NCI-H446 treated with DMSO at 0.1 percent for 48 hours (cell line): Measurements from ENCODE around the gene CDH23.

Source experiments
- DNase-seq: peaks from one replicate; lab custom pipeline; 2025; lab: John Stamatoyannopoulos, UW

CDH23 gene

DNA sequence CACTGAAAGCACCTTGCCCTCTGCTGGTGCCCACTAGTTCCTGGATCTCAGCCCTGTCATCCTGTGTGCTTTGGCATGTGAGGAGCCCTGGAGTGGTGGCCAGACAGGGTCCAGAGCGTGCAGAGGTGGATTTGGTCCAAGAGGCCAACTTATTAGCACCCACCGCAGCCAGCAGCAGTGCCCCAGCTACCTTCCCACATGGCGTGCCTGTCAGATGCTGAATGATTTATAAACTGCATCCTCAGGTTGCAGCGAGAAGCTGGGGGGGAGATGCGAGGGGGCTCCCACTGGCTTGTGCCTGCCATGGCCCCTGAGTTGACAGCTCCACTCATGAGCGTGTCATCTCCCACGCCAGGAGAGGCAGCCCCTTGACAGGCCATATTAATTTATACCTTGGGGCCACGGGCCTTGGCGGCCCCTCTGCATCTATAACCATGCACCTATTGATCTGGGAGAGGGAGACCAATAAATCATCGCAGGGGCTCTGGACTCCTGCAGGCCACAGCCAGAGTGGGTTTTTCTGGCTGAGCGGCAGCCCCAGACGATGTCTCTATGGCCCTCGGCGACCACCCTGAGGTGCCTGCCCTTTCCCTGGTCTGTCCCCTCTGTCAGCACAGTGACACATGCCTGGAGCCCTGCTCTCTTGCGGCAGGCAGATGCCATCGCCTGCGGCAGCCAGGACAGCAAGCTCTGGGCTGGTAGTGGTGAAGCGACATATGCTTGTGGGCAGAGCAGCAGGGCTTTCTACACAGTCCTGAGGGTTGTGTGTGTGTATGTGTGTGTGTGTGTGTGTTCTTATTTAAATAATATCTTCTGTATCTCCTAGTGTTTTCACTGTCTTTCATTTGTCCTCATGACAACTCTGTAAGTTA lies 120.8 kb downstream of the CDH23 start:
- DNase-seq: no peak

DNA sequence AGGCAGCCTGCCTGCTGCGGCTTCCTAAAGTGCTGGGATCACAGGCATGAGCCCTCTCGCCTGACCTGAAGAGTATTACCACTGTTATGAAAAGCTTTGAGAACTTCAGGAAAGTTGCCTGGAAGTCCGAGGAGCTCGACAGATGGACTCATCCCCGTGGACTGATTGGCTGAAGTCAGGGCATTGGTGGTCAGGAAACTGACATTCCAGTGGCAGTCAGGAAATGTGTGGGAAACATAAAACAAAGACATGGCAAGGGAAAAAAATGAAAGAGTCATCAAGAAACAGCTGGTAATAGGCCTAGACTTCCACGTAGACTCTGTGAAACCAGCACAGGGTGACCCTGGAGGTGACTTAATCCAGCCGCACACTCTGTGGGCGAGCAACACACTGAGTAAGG lies 123.3 kb downstream of the CDH23 start:
- DNase-seq: no peak

DNA sequence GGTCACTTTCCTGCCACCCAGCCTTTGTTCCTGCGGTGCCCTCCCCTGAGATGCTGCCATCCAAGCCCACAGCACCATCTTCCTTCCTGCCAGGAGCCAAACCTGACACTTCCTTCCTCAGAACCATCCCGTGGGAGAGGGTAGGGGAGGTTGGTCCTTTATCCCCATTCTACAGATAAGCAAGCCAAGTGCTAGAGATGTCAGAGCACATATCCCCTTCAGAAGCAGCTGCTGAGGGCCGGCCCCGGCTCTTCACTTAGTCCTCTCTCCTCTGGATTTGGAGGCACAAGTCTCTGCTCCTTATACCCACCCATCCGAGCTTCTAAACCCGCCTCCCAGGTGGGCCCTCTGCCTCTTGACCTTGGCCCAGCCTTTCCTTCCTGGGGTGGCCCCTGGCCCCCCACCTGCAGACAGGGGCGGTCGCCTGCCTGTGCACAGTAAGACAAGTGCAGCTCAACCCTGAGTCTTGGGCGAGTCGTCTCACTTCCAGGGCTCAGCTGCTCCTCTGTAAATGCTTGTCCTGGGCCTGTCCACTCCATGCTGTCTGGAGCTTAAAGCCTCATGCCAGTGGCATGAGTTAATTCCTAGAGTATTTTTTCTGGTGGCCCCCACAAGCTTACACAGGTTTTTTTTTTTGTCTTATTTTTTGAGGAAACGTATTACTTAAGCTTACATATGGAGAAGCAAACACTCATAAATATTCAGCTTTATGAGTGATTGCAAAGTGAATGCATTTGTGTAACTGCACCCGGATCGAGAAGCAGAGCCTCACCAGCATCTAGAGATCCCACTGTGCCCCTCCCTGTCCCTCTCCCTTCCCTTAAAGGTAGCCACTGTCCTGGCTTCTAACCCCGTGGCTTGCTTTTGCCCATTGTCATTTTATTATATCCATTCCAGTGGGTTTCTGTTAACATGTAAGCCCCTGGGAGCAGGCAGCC lies 125.1 kb downstream of the CDH23 start:
- DNase-seq: no peak

DNA sequence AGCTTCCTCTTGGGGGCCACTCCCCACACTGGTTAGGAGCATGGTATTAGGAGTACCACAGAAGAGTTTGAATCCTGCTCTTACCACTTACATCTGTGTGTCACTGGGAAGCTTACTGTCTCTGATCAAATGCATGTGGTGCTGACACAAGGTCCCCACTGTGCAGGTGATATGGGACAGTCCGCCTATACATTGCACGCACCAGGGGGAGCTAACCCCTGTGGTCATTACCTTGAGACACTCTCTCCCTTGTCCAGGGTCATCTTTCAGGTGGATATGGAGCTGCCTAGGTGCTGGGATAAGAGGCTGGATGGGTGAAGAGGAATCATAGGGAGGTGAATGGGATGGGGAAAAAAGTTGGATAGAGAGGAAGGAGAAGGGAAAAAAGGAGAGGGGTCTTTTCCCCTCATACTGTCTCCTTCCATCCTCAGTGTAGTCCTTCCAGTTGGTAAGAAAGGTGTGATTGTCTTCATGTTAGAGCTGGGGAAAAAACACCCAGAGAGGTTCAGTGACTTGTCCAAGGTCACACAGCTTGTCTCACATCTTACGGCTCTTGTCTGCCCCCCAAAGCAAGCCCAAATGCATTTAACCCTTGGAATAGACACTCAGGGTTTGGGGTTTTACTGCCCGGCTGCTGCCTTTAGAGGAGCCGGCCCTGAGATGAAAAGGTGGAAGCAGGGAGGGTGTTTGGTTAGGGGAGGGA lies 125.9 kb downstream of the CDH23 start:
- DNase-seq: no peak

DNA sequence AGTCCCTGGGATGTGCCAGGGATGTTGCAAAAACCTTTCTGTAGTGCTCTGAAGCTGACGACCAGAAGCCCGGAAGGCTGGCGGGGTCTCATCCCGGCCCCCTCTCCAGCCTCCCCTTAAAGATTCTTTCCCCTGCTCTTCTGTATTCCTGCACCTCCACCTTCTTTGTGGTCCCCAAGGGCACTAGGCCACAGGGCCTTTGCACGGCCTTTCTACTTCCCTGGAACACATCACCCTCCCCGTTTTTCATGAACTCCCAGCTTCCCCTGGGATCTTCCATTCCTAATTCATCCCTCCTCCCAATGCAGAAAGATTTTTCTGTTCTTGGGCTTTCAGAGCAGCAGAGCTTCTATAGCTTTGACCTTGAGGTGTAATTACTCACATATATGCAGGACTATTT lies 127.0 kb downstream of the CDH23 start:
- no peak for DNase-seq

DNA sequence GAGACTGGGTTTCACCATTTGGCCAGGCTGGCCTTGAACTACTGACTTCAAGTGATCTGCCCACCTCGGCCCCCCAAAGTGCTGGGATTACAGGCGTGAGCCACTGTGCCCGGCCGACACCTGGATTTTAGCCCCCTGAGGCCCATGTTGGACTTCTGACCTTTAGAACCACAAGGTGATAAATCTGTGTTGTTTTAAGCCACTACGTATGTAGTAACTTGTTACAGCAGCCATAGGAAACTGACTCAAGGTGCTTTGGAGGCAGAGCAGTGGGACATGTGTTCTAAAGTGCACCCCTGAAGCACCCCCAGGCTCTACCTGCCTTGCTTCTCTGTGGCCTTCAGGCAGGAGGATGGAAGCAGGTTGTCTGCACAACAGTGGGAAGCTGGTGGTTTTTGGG lies 128.4 kb downstream of the CDH23 start:
- no peak for DNase-seq

DNA sequence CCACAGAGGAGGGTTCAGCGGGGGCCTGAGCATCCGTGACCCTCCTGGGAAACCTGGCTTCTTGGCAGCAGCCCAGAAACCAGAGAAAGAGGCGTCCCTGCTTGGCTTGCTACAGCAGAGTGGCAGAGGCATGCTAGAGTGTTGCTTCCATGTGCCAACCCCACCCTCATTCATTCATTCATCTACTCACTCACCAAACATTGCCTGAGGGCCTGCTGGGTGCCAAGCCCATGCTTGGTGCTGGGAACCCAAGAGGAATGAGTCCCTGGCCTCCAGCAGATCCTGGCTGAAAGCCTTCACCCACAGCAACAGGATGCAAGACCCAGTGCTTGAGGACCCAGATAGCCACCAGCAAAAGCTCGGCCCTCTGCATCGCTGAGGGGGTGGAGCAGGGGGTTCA lies 129.0 kb downstream of the CDH23 start:
- no peak for DNase-seq

DNA sequence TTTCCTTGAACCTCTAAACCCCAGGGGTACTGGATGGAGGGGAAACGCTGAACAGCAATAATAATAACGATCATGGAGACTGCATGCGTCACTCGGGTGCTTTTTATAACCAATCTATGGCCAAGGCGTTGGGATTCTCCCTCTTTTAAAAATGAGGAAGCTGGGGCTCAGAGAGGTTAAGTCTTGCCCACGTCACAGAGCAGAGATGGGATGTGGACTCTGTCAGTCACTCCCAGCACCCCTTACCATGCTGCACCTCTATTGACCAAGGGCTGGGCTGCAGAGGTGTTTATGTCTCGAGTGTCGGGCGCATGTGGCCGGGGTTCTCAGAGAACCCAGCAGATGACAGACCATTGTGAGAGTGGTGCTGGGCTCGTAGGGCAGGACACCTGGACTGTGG lies 129.9 kb downstream of the CDH23 start:
- no peak for DNase-seq

DNA sequence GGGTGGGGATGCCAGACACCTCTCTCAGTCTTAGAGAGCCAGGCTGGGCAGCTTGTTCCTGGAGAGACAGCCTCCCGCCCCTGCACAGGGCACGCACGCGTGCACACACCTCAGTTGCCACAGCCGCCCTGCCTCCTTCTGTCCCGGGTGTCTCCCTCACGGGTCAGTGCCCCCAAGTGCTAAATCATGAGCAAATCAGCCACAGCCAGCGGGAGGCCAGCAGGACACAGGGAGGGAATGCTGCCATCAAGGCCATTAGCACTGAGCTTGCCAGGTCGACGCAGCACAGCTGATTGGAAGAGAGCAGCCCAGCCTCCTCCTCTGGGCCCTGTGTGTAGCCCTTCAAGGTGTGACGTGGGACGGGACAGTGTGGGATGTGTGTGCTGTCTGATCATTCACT lies 130.4 kb downstream of the CDH23 start:
- DNase-seq: no peak

DNA sequence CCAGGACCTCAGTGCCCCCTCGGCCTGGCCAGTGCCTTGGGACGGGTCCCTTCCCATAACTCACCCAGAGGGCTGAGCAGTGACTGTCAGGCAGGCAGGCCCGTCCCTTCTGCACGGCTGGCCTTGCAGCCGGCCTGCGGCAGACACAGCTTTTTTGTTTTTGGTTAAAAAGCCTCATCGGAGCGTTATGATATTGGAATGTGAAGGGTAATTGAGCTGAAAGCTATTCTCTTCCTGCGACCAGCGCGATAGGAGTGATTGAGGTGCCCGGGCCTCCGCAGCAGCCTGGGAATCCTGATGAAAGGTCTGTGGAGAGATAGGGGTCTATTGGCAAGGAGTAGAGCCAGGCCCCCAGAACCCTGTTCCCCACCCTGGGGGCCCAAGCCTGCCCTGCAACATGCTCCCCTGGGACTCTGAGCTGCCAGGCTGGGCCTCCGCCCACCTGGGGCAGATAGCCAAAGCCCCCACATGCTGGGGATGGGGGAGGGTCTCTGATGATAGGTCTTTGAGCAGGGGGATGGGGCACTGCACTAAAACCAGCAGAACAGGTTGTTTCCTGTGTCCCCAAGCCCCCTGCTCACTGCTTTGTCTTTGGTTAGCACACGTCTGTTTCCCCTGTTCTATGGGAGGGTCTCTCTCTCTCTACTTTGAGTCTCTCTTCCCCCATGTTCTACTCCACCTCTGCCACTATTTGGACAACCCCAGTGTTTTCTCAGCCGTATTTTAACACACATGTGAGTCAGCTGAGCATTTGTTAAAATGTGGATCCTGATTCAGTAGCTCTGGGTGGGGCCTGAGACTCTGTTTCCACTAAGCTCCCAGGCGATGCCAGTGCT lies 131.9 kb downstream of the CDH23 start:
- DNase-seq: no peak

DNA sequence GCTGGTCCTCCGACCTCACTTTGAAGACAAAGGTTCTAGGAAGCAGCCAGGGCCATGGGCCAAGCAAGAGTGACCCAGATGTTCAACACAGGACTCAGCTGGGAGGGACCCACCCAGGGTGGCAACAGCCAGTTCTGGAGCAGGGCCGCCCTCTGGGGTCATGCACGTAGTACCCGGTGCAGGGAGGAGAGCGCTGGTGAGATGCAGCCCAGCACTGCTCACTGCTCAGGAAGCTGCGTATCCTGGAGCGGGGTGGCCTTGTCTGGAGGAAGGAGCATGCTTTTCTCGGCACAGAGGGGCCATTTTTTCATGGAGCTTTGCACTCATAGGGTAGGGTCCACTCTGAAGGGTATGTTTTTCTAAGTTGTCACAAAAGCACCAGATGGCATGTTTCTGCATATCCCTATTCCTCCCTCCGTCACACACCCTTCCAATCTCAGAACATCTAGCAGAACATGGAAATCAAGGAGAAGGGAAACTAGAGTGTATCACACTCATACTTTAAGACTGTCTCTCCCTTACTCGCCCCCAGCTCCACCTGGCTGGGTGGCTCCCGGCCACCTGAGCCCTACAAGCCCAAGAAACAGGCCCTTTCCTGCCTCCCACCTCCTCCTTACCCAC lies 132.6 kb downstream of the CDH23 start:
- no peak for DNase-seq

DNA sequence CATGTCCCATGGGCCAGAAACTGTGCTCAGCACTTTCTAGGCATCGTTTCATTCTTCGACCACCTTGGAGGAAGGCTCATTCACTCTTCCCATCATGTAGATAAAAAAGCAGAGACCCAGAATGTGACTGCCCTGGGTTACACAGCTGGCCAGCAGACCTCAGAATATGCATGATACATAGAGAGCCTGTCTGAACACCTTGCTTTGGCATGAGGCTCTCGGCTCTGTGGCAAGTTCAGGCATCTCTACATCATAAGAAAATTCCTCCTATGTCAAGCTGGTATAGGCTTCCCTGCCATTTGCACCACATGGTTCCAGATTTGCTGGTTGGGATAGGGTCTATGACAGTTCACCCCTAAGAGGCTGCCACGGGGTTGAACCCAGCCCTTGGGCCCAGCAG lies 134.1 kb downstream of the CDH23 start:
- DNase-seq: no peak

DNA sequence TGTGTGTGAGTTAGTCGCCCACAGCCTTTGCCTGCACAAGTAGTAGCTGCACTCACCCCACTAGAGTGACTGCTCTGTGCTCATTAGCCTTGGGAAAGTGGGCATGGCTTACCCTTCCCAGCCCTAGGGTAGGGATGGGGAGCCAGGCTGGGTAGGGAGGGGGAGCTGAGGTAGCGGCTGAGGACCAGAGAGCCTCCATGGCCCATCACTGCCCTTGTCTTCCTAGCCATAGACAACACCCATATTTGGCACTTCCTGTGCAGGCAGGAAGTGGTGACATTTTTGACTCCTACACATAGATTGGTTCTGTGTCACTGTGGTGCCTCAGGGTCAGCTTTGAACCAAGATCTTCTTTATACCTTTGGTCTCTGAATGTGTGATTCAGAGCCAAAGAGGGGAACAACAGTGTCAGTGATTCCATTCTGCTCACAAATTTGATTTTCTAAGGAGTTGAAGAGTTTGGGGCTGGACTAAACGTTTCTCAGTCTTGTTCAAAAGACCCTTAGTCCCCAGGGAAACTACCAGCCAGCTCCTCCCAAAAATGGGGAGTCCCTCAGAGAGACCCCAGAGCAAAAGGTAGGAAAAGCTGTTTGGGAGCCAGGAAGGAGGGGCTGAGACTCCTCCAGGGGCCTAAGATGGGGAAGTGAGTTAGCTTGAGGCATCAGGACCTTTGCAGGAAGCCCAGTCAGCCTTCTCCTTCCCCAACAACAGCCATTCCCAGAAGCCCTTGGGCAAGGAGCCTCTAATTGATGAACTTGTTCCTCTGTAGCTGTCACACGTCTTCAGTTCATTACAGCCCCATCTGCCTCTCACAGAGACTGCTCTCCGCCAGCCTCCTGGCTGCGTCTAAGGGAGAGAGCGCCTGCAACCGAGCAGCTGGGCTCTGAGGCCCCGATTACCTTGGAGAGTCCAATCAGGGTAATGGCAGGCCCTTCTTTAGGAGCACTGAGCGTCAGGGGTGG lies 135.0 kb downstream of the CDH23 start:
- no peak for DNase-seq

DNA sequence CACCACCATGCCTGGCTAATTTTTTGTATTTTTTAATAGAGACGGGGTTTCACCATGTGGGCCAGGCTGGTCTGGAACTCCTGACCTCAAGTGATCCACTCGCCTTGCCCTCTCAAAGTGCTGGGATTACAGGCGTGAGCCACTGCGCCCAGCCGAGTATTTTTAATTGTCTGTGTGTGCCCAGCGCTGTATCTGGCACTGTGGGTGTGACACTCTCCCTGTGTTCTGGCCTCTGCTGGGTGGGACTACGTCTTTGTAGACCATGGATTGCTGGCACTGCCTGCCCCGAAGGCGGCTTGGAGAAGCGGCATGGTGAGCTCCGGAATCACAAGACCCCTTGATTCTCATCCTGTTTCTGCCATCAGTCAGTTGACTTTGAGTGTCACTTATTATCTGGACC lies 136.2 kb downstream of the CDH23 start:
- no peak for DNase-seq

DNA sequence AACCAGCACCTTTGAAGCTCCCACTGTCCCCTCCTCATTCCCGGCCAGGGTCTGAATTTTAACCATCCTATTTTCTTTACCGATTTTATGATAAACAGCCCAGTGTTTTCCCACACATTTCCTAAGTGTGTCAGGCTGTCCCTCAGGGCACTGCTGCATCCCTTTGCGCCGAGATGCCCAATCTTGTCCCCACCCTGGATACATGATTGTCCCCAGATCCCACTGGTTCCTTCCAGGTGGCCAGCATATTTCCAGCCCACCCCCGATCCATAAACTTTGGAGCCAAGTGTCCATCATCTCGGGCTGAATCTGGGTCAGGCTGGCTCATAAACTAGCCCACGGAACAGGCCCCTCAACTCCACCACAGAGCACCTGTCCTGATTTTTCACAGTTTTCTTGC lies 137.2 kb downstream of the CDH23 start:
- DNase-seq: no peak

DNA sequence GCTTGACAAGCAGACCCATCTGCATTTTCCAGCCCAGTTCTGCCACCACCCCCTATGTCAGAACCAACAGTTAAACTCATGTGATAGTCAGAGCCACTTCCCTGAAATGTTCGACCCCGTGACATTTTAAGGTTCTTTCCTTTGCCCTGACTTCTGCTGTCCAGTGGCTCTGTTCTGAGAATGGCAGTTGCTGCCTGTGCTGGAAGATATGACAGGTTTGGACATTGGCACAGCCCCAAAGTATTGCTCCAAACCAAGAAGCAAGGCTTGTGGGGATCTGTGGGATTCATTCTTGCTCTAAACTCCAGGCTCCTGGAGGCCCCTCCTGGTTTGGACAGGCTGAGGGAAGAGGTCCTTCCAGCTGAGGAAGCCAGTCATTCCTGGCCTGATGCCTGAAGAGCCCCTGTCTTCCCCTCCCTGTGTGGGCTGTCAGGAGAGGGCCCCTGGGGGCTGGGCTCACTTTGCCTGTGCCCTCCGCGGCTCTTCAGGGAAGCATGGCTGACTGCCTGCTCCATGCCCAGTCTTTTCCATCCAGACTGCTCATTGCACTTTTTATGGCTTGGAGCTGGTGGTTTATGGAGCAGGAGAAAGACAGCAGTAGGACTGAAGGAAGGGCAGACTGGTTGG lies 138.0 kb downstream of the CDH23 start:
- no peak for DNase-seq

DNA sequence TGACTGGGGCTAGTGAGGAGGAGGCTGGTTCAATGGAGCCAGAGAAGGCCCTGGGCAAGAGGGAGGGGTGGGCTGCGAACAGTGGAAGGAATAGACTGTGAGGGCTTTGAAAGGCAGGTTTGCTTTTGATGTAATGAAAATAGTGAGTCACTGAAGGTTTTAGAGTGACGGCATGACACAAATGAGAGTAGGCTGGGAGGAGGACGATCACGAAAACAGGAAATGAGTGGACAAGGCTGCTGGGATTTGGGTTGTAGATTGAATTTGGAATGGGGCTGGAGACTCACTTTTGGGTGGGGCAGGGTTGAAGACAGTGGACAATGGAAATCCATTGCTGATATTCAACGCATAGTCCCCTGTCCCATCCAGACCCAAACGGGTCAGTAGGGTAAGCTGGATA lies 139.6 kb downstream of the CDH23 start:
- DNase-seq: no peak

DNA sequence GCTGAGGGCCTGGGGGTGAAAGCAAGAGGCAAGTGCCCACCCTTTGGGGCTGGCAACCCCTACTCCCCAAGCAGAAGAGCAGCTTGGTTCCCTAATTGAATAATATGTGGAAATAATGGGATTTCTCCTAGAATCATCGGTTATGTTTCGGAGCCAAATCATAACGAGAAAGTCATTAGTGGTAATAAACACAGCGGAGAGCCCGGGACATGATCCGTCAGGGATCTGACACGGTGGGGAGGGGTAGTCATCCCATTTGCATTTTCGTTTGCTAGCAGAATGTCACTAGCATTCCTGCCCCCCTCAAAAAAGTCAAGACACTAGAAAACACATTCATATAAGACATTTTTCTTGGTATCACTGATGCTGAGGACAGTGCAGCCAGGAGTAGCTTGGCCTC lies 140.4 kb downstream of the CDH23 start:
- no peak for DNase-seq

DNA sequence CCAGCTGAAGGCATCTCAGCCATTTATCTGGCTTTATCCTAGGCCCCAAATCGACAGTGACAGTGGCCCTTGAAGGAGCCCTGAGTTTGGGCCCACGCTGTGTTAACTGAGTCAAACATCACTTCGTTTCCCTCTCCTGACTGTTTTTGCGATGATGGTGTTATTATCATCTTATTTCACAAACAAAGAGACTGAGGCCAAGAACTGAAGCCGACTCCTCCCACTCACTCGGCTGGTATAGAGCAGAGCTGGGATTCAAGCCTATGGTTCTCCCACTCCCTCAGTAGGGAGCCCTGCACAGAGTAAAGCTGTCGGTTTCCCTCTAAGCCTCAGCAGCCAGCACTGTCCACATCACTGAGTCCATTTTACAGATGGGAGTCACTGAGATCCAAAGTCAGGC lies 141.0 kb downstream of the CDH23 start:
- no peak for DNase-seq
